GM18507 (cell line): ENCODE results near the gene ACBD4.

Source experiments
- DNase-seq: peaks from one replicate; pipeline ENCODE4 v3.0.0; 2011; ENCODE audit warnings: low read depth; ENCODE audit not compliant: insufficient read length; ENCODE audit errors: extremely low spot score
- FAIRE-seq: peaks from 2 replicates; lab custom pipeline; 2011; peaks lifted over from hg19 to GRCh38; lab: Jason Lieb, UNC

The ACBD4 gene

GRCh38 chr17:45131616-45132319 lies 3.7 kb upstream of the ACBD4 start:
- FAIRE-seq: no peak
- DNase-seq: no peak

- DNase-seq: no peak
- FAIRE-seq: no peak
Observed at GRCh38 chr17:45132320-45132571, 3.2 kb upstream of the ACBD4 start, which contains the start of gene PLCD3. Gene PLCD3, minus strand, starts transcription at chr17:45132515. Its CDS starts 105 bp downstream, at chr17:45132410.

- FAIRE-seq: peak; percentile 68
Observed at GRCh38 chr17:45132572-45133463, 2.7 kb upstream of the ACBD4 start.

GRCh38 chr17:45135978-45136791 lies 698 bp downstream of the ACBD4 start:
- FAIRE-seq (no peak), DNase-seq (no peak)

More at GRCh38 chr17:45132572-45133463, 2.7 kb upstream of the ACBD4 start:
- DNase-seq: peak; percentile 77

- DNase-seq (no peak), FAIRE-seq (no peak)
Observed at GRCh38 chr17:45136846-45137560, 1.5 kb downstream of the ACBD4 start.

- DNase-seq (no peak), FAIRE-seq (no peak)
Observed at GRCh38 chr17:45137561-45138305, 2.2 kb downstream of the ACBD4 start.

GRCh38 chr17:45138911-45139532 lies 3.5 kb downstream of the ACBD4 start:
- FAIRE-seq (no peak), DNase-seq (no peak)

GRCh38 chr17:45139533-45139920 lies 4.0 kb downstream of the ACBD4 start:
- FAIRE-seq (no peak), DNase-seq (no peak)

GRCh38 chr17:45143094-45143670 lies 7.7 kb downstream of the ACBD4 start:
- FAIRE-seq (no peak), DNase-seq (no peak)

- no peak for DNase-seq
- peak; percentile 24 for FAIRE-seq
Observed at GRCh38 chr17:45143767-45144198, 8.3 kb downstream of the ACBD4 start.

- FAIRE-seq (no peak), DNase-seq (no peak)
Observed at GRCh38 chr17:45144199-45145034, 8.9 kb downstream of the ACBD4 start.

GRCh38 chr17:45145035-45145389 lies 9.5 kb downstream of the ACBD4 start:
- DNase-seq (no peak), FAIRE-seq (no peak)

- DNase-seq (no peak), FAIRE-seq (no peak)
Observed at GRCh38 chr17:45146166-45146565, 10.7 kb downstream of the ACBD4 start.

- FAIRE-seq (no peak), DNase-seq (no peak)
Observed at GRCh38 chr17:45146592-45146889, 11.1 kb downstream of the ACBD4 start.

GRCh38 chr17:45146890-45147580 lies 11.5 kb downstream of the ACBD4 start:
- FAIRE-seq (peak; percentile 35), DNase-seq (no peak)

GRCh38 chr17:45147581-45148182 lies 12.2 kb downstream of the ACBD4 start:
- FAIRE-seq: no peak
- no peak for DNase-seq
